Stimulated activated CD4-positive, alpha-beta T cell treated with anti-CD3 and anti-CD28 coated beads, TNF-alpha, amount 100 ng/mL, for 48 hours (primary cell): ENCODE results near the gene SEC24B.
A peak's percentile ranks its signal among the peaks of the same experiment; 100 is the strongest.
"Not testable (repeated sequence)": the region's sequence is repeated elsewhere in the genome, so short reads cannot be mapped to it uniquely, and the experiment has no call there.

Source experiments
- DNase-seq, 3 donors: peaks; one replicate each; pipeline ENCODE4 v3.0.0-alpha.2; 2020; ENCODE audit warnings: low read depth in 3 of 3

SEC24B gene

DNA sequence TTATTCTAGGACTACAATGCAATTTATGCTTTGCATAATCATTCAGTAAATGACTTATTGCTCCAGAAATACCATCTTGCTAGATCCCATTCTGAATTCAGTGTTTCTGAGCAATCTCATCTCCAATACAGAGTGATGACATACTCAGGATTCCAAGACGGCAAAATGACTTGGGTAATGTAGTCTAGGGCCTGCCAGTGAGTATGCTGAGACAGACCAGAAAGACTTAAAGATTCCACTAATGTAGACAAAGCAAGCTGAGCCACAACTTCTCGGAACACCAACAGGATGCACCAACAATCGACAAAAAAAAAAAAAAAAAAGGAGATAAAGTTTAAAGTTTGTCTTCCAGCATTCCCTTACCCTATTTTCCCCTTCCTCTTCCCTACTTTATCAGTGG lies 919 bp upstream of the SEC24B start:
- DNase-seq = no peak

DNA sequence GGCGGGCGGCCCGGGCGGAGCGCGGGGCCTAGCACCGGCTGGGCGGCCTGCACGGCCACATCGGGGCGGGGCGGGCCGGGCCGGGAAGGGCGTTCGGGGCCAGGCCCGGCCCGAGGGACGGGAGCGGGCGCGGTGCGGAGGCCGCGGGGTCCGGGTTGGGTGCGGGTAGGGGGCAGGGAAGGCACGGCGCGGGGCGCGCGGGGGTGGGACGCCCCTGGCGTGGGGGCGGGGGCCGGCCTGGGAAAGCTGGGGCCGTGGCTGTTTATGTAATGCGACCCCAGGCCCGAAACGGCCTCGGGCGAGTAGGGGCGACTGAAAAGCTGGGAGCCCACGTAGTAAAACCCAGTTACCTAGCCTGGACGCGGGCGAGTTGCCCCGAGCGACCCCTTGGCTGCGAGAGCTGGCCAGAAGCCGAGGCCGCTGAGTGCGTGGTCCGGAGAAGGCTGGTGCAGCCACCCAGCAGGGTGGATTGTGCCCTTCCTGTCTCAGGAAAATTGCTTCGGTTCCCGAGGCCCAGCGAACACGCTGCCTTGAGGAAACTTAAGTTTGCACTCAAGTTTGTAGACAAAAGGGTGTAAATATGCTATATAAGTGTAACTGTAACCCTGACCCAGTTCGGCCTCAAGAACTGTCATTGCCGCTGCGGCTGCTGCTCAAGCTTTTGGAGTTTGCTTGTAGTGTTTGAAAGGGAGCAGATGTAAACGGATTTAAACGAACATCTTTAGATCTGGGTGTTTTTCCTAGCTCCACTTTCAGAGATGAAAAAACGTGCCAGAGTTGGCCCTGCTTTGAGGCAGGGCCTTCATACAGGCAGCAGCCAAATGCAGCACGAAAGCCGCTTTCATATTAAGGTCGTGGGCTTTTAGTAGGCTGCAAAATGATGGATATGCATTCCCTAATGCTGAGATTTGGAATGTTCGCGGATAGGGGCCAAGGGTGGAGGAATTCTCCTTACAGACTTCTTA lies 674 bp downstream of the SEC24B start:
- DNase-seq = peak in 1 of 3 donors; percentile 21

DNA sequence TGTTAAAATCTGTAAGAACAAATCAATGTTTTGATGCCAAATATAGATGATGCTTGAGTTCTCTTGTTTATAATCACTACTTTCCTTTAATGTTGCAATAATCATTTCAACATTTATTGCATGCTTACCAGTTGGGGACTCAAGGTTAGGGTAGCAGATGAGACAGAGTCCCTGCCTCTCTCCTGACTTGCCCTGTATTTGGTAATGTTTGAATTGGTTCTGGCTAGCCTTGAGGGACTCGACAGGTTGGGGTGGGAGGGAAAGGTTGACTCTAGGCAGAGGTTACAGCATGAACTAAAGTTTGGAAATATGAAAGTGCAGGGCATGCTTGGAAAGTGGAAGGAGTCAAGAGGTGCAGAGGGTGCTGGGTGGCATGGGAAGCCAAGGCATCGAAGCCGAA lies 2.0 kb downstream of the SEC24B start:
- no peak for DNase-seq

DNA sequence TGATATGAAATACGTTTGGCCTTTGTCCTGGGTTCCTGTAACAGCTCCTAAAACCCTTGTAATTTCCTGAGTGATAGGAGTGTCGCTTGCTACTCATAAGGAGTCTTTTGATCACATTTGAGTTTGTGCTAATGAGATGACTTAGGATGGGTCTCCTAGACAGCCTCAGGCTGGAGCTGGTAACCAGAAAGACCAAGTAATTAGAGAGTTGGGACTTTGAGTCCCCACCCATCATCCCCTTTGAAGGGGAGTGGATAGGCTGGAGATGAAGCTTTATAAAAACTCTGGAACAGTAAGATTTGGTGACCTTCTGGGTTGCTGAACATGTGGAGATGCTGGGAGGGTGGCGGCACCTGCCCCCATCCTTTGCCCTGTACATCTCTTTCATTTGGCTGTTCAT lies 2.9 kb downstream of the SEC24B start:
- no peak for DNase-seq

DNA sequence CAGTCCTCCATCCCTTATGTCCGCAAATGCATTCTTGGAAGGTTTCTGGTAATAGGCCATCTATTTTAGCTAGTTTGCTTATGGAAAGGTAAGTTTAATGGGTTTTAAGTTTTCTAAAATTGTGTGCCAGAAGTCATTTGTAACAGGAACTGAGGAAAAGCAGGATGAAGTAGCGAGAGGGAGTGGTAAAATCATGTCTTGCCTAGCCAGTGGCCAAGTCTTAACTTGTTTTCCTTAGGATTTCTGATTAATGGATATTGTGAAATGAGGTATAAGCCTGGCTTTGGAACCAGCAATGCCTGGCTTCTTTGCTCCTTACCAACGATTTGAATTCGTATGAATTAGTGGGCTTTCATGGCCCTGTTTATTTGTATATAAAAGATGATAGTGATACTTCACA lies 7.3 kb downstream of the SEC24B start:
- no peak for DNase-seq

DNA sequence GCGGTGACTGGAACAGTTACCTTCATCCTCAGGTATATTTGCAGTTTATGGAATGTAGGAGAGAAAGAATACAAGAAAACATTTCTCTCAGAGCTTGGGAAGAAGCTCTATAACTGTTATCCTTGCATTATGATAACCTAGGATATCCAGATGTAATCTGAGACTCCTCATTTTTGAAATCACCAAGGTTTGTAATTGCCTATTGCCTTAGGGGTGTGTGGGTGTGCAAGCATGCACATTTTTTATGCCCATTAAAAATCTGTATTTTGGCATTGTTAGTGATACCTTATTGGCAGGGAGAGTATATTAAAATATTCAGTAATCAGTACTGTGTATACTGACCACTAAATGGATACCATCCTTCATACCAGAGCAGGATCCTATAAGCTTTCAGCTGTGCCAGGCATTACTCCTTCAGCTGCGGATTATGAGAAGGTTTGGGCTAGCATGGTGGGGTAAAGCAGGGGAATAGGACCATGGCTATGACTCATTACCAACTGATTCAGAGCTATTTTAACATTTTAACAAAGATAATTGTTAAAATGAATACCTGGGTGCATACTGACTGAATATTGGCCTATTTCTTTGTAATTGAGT lies 8.3 kb downstream of the SEC24B start:
- no peak for DNase-seq

DNA sequence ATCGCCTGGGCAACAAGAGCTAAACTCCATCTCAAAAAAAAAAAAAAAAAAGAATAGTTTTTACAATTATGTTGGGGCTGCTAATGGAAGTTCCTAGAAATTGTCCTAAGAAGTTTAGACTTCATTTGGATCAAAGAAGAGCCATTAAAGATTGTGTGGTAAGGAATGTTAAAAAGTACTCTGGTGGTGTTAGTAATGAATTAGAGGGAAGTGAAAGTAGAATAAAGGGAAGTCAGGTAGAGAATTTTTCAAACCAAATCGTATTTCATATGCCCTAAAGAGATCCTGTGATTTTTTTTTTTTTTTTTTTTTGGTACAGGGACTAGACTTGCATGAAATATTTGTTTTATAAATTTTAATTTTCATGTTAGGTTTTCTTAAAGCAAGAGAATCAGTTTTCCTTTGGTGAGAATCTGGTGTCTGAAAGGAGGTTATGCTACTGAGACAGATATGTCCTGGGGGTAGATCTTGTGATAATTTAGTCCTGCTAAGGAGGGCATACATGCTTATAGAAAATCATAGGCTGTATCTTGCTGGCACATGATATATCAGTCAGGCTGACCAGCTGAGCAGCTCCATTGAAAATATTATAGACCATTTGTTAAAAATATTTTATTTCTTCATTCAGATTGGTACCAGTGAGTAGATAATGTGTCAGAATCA lies 10.7 kb downstream of the SEC24B start:
- no peak for DNase-seq

DNA sequence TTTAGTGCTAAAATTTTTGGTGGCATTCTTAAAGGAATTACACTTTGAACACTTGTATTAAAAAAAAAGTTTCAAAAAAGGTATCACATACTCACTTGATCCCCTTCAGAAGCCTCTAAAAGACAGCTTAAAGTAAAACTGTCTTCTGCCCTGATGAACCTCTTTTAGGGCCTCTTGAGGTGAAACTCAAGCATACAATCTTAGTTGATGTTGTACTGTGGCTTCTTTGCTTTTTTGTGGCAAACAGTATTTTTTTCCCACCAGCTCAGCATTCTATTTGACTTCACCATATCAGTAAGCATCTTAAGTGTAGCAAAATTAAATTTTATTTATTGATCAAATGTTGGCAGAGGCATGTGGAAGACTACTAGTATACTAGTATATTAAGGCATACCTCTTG lies 13.7 kb downstream of the SEC24B start:
- no peak for DNase-seq

DNA sequence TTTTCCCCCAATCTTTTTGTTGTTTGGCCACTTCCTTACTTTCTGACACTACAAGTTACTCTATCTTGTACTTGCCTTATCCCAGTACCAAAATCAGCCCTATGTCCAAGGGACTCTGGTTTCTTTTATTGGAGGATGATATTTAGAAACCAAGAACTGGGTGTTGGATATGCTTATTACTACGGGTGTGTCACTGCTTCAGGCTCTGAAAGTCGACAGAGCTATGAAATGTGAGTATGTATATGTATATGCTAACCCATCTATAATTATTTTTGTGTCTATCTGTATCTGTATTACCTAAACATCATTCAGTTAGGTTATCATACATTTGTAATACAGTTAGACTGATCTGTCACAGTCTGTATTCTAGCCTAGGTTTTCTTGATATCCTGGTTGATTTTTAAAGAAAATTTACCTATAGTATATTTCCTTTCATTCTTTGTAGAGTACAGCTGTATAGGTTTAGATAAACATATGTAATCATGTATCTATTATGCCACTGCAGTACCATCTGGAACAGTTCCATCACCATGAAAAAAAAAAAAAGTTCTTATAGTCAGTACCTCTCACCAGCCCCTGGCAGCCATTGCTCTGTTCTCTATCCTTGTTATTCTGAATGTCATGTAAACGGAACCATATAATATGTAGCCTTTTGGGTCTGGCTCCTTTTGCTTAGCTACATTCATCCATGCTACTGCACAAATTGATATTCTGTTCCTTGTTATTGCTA lies 18.1 kb downstream of the SEC24B start:
- no peak for DNase-seq

DNA sequence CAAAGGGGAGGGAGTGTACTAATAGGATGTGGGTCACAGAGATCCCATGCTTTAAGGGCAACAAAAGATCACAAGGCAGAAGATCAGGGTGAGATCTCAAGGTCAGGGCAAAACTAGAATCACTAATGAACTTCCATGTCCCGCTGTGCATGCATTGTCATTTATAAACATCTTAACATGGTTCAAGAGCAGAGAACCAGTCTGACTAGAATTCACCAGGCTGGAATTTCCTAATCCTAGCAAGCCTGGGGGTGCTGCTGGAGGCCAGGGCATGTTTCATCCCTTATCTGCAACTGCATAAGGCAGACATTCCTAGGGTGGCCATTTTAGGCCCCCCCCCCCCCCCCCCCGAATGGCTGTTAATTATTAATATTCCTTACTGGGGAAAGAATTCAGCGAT lies 19.5 kb downstream of the SEC24B start:
- not testable (repeated sequence) for DNase-seq

DNA sequence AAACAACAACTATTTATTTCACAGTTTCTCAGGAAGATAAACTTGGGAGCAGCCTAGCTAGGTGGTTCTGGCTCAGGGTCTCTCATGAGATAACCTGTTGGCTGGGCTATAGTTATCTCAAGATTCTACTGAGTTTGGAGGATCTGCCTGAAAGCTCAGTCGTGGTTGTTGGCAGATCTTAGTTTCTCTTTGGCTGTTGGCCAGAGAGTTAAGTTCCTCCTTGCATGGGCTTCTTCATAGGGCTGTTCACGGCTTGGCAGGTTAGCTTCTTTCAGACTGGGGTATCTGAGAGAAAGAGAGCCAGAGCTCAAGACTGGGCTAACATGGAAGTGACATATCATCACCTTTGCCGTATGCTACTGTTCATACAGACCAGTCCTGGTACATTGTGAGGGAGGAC lies 28.7 kb downstream of the SEC24B start:
- DNase-seq = no peak

DNA sequence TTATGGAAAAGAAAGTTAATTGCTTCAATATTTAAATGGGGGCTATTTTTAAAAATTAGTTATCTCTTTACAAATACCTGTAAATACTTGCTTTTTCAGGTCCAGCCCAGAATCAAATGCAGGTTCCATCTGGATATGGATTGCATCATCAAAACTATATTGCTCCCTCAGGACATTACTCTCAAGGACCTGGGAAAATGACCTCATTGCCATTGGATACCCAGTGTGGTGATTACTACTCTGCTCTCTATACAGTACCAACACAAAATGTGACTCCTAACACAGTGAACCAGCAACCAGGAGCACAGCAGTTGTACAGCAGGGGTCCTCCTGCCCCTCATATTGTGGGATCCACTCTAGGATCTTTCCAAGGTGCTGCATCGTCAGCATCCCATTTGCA lies 29.2 kb downstream of the SEC24B start:
- DNase-seq = no peak

DNA sequence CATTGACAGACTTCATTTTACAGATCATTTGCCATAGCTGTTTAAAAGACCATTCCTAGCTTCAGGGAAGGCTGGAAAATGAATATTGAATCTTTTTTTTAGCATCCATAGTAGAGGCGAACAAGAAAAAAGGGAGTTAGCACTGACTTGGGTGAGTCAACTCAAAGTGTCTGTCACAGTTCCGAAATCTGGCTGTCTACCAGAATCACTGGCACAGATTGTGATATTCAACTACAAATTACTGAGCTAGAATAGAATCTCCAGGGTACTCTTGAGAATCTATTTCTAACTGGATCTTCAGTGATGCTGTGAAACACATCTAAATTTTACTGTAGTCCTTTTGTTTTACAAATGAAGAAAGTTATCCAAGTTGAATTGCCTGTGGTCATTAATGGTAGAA lies 31.5 kb downstream of the SEC24B start:
- no peak for DNase-seq

DNA sequence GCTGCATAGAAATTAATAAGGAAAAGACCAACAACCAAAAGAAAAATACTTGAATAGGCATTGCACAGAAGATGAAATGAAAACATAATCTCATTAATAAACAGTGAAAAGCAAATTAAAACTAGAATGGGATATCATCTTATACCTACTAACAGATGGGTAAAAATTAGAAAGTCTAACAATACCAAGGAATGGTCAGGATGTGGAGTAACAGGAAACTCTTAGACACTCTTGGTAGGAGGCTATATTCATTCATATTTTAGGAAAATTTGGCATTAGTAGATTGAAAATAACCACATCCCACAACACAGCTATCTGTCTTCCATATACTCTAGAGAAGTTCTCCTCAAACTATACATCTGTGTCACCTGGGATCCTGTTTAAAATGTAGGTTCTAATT lies 36.3 kb downstream of the SEC24B start:
- no peak for DNase-seq

DNA sequence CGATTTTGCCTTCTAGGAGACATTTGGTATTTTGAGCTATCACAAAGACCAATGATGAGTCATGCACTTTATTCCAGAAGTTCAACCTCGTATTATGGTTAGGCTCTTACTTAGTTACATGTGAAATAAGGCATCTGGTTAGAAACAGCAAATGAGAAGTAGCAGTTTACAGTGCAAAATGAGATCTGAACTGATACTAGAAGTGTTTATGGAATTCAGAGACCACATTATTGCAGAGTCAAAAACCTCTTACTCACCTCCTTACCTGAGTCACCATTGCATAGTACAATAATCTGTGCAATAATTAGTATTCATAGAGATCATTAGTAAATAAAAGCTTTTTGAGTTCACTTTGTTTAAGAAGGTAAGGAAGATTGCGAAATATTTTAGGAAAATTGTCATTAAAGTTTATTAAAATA lies 38.7 kb downstream of the SEC24B start:
- DNase-seq = no peak

DNA sequence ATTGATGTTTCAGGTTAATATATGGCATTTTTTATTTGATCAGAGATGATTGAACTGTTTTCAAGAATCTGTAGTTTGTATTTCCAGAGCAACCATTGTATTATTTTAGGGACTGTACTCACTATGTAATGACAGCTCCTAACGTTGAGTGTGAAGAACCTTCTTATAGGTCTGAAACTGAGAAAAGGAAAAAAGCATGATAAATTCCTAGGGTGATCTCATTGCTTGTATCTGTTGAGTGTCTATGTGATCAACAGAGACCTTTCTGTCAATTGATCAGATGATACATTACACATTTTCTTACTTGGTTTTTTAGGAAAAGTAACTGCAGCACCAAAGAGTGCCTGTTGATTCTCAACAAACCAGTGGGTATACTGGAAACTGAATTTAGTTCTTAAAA lies 40.2 kb downstream of the SEC24B start:
- DNase-seq = no peak

DNA sequence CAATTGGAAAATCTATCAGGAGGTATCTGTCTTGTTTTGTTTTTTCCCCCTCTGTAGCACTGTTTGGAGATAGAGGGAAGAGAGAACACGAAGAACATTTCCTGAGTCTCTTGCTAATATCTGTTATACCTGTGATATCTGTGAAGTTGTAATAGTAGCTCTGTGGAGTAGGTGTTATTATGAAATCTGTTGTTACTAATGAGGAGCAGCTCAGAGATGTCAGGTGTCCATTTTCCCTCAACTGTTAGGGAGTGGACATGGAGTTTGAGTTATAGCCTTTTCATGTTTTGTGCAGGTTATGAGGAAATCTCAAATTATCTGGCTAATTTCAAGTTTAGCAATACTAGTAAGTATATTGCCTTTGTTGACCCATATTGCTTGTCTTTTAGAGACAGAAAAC lies 52.4 kb downstream of the SEC24B start:
- DNase-seq = no peak

DNA sequence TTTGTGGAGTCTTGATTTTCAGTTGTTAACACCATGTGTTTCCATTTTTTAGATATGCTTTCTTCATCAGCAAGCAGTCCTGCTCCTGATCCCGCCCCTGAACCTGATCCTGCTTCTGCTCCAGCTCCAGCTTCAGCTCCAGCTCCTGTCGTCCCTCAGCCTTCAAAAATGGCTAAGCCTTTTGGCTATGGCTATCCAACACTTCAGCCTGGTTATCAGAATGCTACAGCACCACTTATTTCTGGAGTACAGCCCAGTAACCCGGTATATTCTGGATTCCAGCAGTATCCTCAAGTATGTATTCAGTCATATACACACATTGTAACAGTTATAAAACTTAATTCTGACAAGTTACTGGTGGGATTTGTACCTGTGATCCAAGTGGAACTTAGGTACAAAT lies 60.9 kb downstream of the SEC24B start:
- DNase-seq = no peak

DNA sequence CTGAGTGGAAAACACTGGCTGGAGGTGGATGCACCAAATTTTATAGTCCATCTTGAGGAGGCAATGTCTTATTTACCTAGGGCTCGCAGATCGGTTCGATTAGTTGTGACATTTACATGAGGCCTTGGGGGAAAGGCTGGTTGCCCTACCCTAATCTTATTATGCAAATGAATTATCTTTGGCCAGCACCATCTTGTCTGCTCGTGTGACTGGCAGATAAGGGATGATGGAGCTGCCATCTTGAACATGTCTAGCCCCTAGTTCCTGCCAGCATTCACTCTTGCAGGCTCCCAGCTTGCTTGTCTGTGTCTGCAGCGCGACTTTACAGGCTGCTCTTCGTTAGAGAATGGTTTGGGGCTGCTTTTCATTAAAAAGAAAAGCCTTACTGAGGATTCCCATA lies 61.9 kb downstream of the SEC24B start:
- no peak for DNase-seq

DNA sequence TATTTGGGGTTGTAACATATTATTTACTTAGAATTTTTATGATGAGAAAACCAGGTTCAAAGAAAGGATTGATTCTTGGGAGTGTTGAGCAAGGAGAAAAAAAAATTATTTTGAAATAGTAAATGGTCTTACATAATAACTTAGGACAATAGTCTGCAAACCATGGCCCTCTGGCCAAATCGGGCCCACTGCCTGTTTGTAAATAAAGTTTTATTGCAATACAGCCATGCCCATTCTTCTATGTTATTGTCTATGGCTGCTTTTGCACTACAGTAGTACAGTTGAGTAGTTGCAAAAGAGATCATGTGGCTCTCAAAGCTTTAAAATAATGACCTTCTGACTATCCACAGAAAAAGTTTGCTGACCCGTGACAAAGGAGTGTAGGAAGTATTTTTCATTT lies 63.3 kb downstream of the SEC24B start:
- no peak for DNase-seq

DNA sequence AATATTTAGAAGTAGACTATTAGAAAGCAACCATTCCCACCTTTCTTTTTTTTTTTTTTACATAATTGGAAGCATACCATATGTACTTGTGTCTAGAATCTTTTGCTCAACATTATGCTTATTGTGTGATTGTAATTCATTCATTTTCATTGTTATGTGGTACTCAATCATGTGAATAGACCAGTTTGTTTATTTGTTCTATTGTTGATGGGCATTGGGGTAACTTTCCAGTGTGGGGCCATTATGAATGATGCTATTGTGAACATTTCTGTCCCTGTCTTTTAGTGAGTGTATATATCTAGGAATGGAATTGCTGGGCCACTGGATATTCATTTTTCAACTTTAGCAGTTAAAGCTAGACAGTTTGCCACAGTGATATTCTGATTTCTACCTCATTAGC lies 63.9 kb downstream of the SEC24B start:
- DNase-seq = no peak

DNA sequence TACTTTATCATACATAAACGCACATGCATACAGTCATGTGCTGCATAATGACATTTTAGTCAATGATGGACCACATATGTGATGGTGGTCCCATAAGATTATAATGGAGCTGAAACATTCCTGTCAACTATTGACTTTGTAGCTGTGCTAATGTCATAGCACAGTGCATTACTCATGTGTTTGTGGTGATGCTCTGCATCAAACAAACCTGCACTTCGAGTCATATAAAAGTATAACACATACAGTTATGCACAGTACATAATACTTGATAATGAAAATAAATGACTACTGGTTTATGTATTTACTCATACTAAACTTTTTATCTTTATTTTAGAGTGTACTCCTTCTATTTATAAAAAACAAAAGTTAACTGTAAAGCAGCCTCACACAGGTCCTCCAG lies 65.9 kb downstream of the SEC24B start:
- no peak for DNase-seq
